SU-DHL-6 (cell line): ENCODE results near the gene RUBCN.
"Not testable (repeated sequence)": the region's sequence is repeated elsewhere in the genome, so short reads cannot be mapped to it uniquely, and the experiment has no call there.

Experiments
- H2AFZ ChIP-seq: fragments of 200-600 bp; sonication (generic); 2 replicates; pipeline ENCODE4 v1.6.1; 2014; ENCODE audit warnings: low read depth, mild to moderate bottlenecking, moderate library complexity, mixed read lengths, antibody characterized with exemption, low read length; ENCODE audit not compliant: severe bottlenecking
- H3F3A ChIP-seq: fragments of 200-600 bp; shearing (Covaris generic); 2 replicates; pipeline ENCODE4 v1.6.0; 2016; ENCODE audit warnings: antibody characterized with exemption, mild to moderate bottlenecking; ENCODE audit not compliant: insufficient read depth
- H3K27ac ChIP-seq: fragments of 200-600 bp; sonication (generic); 2 replicates; pipeline ENCODE4 v1.5.1; 2016; ENCODE audit warnings: low read depth, mild to moderate bottlenecking, low read length, moderate library complexity, mixed read lengths
- H3K27me3 ChIP-seq: fragments of 200-600 bp; sonication (generic), shearing (Covaris generic); 2 replicates; pipeline ENCODE4 v1.6.0; 2014; ENCODE audit warnings: mild to moderate bottlenecking, low read length
- H3K36me3 ChIP-seq: fragments of 200-600 bp; sonication (generic); 2 replicates; pipeline ENCODE4 v1.6.1; 2014; ENCODE audit warnings: mild to moderate bottlenecking, low read length, mixed read lengths
- H3K4me2 ChIP-seq: fragments of 300-600, 200-600 bp; shearing (Covaris generic), sonication (generic); 2 replicates; pipeline ENCODE4 v1.6.0; 2014; ENCODE audit warnings: low read length, low read depth, mild to moderate bottlenecking; ENCODE audit not compliant: poor library complexity, severe bottlenecking
- H3K4me3 ChIP-seq: fragments of 200-600 bp; sonication (generic); 2 replicates; pipeline ENCODE4 v1.5.1; 2014; ENCODE audit warnings: antibody characterized with exemption, low read length, mild to moderate bottlenecking, mixed read lengths; ENCODE audit not compliant: insufficient read depth, poor library complexity, severe bottlenecking
- H3K79me2 ChIP-seq: fragments of 200-600 bp; sonication (generic); 2 replicates; pipeline ENCODE4 v1.6.1; 2014; ENCODE audit warnings: mild to moderate bottlenecking, low read length, moderate library complexity; ENCODE audit not compliant: insufficient read depth
- H3K9ac ChIP-seq: fragments of 200-600 bp; sonication (generic); 2 replicates; pipeline ENCODE4 v1.7.0; 2014; ENCODE audit warnings: mild to moderate bottlenecking, low read length
- H3K9me2 ChIP-seq: fragments of 200-600 bp; sonication (generic); replicated peaks from 2 replicates; pipeline ENCODE4 v1.6.1; 2014; ENCODE audit warnings: low read length; ENCODE audit not compliant: insufficient read depth
- H3K9me3 ChIP-seq: fragments of 200-600 bp; sonication (generic); 2 replicates; pipeline ENCODE4 v1.6.1; 2014; ENCODE audit warnings: low read length, mixed read lengths; ENCODE audit not compliant: insufficient read depth
- H4K20me1 ChIP-seq: fragments of 200-600 bp; sonication (generic); 2 replicates; pipeline ENCODE4 v1.6.1; 2014; ENCODE audit warnings: low read depth, mild to moderate bottlenecking, antibody characterized with exemption, low read length, moderate library complexity, mixed read lengths
- CTCF ChIP-seq: fragments of 200-600 bp; sonication (generic); IDR thresholded peaks from one replicate; pipeline ENCODE4 v1.5.1; 2017; ENCODE audit warnings: antibody characterized with exemption, mild to moderate bottlenecking, low read length, moderate library complexity; ENCODE audit not compliant: insufficient read depth, poor library complexity, severe bottlenecking
- EZH2phosphoT487 ChIP-seq: fragments of 200-600 bp; sonication (generic), shearing (Covaris generic); conservative IDR thresholded peaks from 2 replicates; pipeline ENCODE4 v1.6.1; 2018; ENCODE audit warnings: mild to moderate bottlenecking, antibody characterized with exemption, low read length, moderate library complexity, mixed read lengths

The RUBCN gene

DNA sequence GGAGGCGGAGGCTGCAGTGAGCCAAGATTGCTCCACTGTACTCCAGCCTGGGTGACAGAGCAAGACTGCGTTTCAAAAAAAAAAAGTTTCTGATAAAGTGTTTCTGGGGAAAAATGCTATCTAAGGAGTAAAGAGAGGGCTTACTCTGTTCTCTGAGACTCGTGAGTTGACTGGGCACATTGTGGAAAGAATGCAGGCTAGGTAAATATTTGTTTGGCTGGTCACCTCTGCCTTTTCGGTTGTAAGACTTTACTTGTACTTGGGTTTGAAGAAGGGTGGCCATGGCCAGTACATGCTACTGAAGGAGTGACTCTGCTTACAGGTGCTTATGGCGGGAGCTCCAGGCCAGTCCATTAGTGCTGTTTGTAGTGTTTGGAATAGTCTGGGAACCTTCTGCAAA is 68.7 kb downstream of the RUBCN start:
- no peak overlapping the region for H2AFZ ChIP-seq
- no peak overlapping the region for H3K9ac ChIP-seq
- H4K20me1 ChIP-seq, result no peaks in the 10 kb centered on the region
- H3K36me3 ChIP-seq, result no peaks in the 10 kb centered on the region; the same call in none of the 2 replicates
- peaks cover 10% of the 10 kb centered on the region; the same call in 1 of the 2 replicates for H3F3A ChIP-seq
- no peaks in the 10 kb centered on the region for H3K79me2 ChIP-seq
- H3K9me3 ChIP-seq, result no peaks in the 10 kb centered on the region
- no peaks in the 10 kb centered on the region for H3K27me3 ChIP-seq
- H3K27ac ChIP-seq, result no peak overlapping the region
- TF ChIP-seq EZH2phosphoT487 (no peak), CTCF (no peak)
- H3K4me3 ChIP-seq, result no peak overlapping the region
- H3K4me2 ChIP-seq, result no peak overlapping the region
- no peaks in the 10 kb centered on the region for H3K9me2 ChIP-seq

DNA sequence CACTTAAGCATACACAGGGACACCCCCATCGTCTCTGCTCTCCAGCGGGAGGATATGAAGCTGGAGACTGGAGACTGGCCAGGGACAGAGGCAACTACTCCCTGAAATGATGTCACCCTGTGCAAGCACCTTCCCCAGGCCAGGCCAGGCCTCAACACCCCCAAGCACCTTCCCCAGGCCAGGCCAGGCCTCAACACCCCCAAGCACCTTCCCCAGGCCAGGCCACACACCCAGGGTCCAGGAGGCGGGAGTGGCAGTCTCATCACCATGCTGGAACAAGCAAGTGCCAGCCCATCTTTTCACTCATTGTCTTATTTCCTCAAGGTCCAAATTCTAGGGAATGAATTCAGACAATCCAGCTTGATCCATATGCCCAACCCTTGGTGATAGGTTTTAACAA is 69.4 kb downstream of the RUBCN start:
- not testable (repeated sequence) for H3K4me3 ChIP-seq, H3K9me3 ChIP-seq, H3K36me3 ChIP-seq, H3K79me2 ChIP-seq, H3K9me2 ChIP-seq, H4K20me1 ChIP-seq, H3K4me2 ChIP-seq, H3K27me3 ChIP-seq, H3K27ac ChIP-seq, H2AFZ ChIP-seq, H3K9ac ChIP-seq
- peaks cover 12% of the 10 kb centered on the region; the same call in 1 of the 2 replicates for H3F3A ChIP-seq

- H2AFZ ChIP-seq, H3K9ac ChIP-seq, H3K27me3 ChIP-seq, H3K9me3 ChIP-seq, H3K79me2 ChIP-seq, H3K36me3 ChIP-seq, H4K20me1 ChIP-seq, H3K27ac ChIP-seq, H3K4me3 ChIP-seq, H3K9me2 ChIP-seq, H3K4me2 ChIP-seq: not testable (repeated sequence)
- peaks cover 12% of the 10 kb centered on the region; the same call in 1 of the 2 replicates for H3F3A ChIP-seq
Measured at GRCh38 chr3:197666221-197666842, 70.4 kb downstream of the RUBCN start.

DNA sequence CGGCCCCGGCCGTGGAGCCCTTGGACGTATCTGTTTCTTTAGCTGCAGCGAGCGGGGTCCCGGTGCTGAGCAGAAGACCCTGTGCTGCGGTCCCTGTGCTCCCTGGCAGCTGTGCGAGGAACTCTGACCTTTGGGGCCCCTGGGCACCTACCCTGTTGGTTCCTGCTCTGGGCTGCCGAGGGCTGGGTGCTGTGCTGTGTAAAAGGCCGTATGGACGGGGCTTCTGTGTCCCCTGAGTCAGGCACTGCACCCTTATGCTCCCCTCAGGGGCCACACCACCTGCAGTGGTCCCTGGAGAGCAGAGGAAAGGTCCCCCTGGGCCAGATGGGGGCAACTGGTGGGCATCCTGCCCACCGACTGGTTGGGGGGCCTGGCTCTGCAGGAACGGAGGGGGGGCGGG is 71.2 kb downstream of the RUBCN start:
- H3K9ac ChIP-seq, H3K9me3 ChIP-seq, H3K79me2 ChIP-seq, H3K9me2 ChIP-seq, H4K20me1 ChIP-seq, H3K27ac ChIP-seq, H3K4me3 ChIP-seq, H3K36me3 ChIP-seq, H2AFZ ChIP-seq, H3K4me2 ChIP-seq, H3K27me3 ChIP-seq: not testable (repeated sequence)
- peaks cover 12% of the 10 kb centered on the region; the same call in 1 of the 2 replicates for H3F3A ChIP-seq

GRCh38 chr3:197665142-197665491 is 71.6 kb downstream of the RUBCN start:
- H3K9me2 ChIP-seq, H3K9me3 ChIP-seq, H3K4me3 ChIP-seq, H3K27me3 ChIP-seq, H2AFZ ChIP-seq, H4K20me1 ChIP-seq, H3K36me3 ChIP-seq, H3K79me2 ChIP-seq: not testable (repeated sequence)
- Histone ChIP-seq H3K27ac (peak overlapping the region; percentile 70), H3K9ac (peak overlapping the region; percentile 32; the same call in 1 of the 2 replicates), H3K4me2 (peak overlapping the region; percentile 51), H3F3A (peaks cover 12% of the 10 kb centered on the region; the same call in 1 of the 2 replicates)

DNA sequence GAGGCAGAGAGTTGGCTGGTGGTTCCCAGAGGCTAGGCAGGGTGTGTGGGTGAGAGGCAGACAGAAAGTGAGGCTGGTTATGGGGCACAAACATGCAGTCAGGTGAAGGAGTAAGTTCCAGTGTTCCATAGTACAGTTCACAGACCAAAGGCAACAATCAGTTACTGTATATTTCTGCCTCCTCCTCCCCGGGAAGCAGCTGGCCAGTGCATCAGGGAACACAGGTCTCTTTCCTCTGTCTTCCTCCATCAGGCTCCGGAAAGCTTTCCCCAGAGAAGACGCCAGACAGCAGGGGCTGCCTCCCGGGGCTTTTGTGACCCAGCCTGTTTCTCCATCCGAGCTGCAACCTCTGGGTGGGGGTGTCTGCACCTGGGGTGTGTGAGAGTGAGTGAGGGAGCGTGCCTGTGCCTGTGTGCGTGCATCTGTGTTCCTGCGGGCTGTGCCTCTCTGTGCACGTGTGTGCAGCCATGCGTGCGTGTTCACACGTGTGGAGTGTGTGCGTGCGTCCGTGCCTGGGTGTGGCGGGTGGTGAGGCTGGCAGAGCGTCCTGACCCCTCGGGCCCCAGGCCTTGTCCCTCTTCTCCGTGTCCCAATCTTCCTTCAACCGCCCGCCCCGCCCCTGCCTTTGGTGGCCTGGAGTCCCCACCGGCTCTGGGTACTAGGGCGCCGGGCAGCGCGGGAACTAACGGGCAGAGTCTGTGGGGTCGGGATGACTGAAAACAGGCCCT is 72.1 kb downstream of the RUBCN start:
- H3K9me2 ChIP-seq, H3K36me3 ChIP-seq, H2AFZ ChIP-seq, H3K9me3 ChIP-seq, H3K27me3 ChIP-seq, H4K20me1 ChIP-seq, H3K4me3 ChIP-seq, H3K79me2 ChIP-seq: not testable (repeated sequence)
- peak overlapping the region; percentile 51 for H3K4me2 ChIP-seq
- H3F3A ChIP-seq, result peaks cover 10% of the 10 kb centered on the region; the same call in 1 of the 2 replicates
- peak overlapping the region; percentile 32; the same call in 1 of the 2 replicates for H3K9ac ChIP-seq
- H3K27ac ChIP-seq, result peak overlapping the region; percentile 70
